ENCODE results near the gene TBX2. TPM values are rescaled to one million over a fixed set of nuclear protein-coding genes. Genes with fewer than 3 reads are reported as not detected.

The TBX2 gene
- total and polyA plus RNA-seq, 9 of the 15 experiments (the other 6 are each of a cell fraction or from before 2014, with no cell fraction given), result 0.18 TPM; not detected in 8

DNA sequence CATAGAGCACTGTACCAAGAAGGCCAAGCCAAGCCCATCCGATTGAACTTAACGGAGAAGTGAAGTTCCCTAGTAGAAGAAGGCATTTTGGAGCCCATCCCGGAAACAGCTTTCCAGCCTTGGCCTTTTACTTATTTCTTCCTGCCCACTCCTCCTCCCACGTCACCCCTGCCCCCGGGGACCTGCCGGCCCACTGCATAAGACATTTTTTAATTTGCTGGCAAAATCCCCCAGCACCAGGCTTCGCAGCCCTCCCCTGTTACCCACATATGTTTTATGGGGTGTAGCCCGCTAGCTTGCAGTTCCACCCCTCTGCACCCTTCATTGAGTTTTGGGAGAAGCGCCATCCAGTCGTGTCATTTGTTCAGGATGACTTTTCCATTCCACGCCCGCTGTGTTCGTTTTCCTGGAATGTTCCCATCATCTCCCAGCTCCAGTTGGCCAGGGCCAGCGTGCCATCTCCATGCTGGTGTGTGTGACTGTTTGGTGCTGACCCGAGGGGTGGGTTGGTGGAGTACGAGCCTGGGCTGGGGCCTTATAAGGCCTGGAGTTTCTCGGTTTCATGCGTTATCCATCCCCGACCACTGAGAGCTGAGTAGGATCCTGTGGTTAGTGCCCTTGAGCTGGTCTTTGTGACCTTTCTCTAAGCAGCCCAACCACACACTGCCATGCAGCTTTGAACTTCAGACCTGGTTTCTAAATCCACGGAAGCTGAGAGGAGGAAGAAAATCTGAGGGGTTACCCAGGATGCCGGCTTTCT, 20.0 kb upstream of the TBX2 start:
- intact Hi-C loops (cut with micrococcal nuclease), result no loop called here
- FAIRE-seq (no peak), ATAC-seq (no peak), DNase-seq (ENCODE audit: extremely low read depth in 1 of 4, low spot score in 3 of 4) (no peak)
- no peak overlapping the region for H3K4me3 ChIP-seq
- no peak overlapping the region for H3K27ac ChIP-seq (ENCODE audit: extremely low read depth, low read depth, low read length)
- TF ChIP-seq, protein P1, sequence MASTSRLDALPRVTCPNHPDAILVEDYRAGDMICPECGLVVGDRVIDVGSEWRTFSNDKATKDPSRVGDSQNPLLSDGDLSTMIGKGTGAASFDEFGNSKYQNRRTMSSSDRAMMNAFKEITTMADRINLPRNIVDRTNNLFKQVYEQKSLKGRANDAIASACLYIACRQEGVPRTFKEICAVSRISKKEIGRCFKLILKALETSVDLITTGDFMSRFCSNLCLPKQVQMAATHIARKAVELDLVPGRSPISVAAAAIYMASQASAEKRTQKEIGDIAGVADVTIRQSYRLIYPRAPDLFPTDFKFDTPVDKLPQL (IDR thresholded peaks at IDR 0.05; ENCODE audit: extremely low read depth, insufficient read length), result no peak
- TF ChIP-seq RBM14 (IDR thresholded peaks at IDR 0.05; ENCODE audit: borderline replicate concordance, insufficient read depth, low read depth, low read length) (no peak), KLF16 (IDR thresholded peaks at IDR 0.05) (no peak), MYBL2 (IDR thresholded peaks at IDR 0.05; ENCODE audit: low read depth) (no peak), MYBL2 (CRISPR knock-in tag; IDR thresholded peaks at IDR 0.05; ENCODE audit: borderline replicate concordance) (no peak), HDAC3 (IDR thresholded peaks at IDR 0.05; ENCODE audit: borderline replicate concordance, partially characterized antibody) (no peak), RBBP5 (IDR thresholded peaks at IDR 0.05; ENCODE audit: borderline replicate concordance, insufficient read depth, low read length, poor library complexity, severe bottlenecking) (no peak), TCF7L2 (IDR thresholded peaks at IDR 0.05; ENCODE audit: low read depth, low read length) (no peak), SRSF9 (IDR thresholded peaks at IDR 0.05; ENCODE audit: borderline replicate concordance, low read depth, low read length) (no peak), ZNF134 (CRISPR knock-in tag; conservative IDR thresholded peaks at IDR 0.05) (no peak), WHSC1 (IDR thresholded peaks at IDR 0.05; ENCODE audit: low read length) (no peak)
- TF ChIP-seq, protein P2, sequence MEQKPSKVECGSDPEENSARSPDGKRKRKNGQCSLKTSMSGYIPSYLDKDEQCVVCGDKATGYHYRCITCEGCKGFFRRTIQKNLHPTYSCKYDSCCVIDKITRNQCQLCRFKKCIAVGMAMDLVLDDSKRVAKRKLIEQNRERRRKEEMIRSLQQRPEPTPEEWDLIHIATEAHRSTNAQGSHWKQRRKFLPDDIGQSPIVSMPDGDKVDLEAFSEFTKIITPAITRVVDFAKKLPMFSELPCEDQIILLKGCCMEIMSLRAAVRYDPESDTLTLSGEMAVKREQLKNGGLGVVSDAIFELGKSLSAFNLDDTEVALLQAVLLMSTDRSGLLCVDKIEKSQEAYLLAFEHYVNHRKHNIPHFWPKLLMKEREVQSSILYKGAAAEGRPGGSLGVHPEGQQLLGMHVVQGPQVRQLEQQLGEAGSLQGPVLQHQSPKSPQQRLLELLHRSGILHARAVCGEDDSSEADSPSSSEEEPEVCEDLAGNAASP (IDR thresholded peaks at IDR 0.05), result no peak
- TF ChIP-seq, protein P3, sequence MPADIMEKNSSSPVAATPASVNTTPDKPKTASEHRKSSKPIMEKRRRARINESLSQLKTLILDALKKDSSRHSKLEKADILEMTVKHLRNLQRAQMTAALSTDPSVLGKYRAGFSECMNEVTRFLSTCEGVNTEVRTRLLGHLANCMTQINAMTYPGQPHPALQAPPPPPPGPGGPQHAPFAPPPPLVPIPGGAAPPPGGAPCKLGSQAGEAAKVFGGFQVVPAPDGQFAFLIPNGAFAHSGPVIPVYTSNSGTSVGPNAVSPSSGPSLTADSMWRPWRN (IDR thresholded peaks at IDR 0.05; ENCODE audit: low read depth), result no peak
- TF ChIP-seq, protein P4, sequence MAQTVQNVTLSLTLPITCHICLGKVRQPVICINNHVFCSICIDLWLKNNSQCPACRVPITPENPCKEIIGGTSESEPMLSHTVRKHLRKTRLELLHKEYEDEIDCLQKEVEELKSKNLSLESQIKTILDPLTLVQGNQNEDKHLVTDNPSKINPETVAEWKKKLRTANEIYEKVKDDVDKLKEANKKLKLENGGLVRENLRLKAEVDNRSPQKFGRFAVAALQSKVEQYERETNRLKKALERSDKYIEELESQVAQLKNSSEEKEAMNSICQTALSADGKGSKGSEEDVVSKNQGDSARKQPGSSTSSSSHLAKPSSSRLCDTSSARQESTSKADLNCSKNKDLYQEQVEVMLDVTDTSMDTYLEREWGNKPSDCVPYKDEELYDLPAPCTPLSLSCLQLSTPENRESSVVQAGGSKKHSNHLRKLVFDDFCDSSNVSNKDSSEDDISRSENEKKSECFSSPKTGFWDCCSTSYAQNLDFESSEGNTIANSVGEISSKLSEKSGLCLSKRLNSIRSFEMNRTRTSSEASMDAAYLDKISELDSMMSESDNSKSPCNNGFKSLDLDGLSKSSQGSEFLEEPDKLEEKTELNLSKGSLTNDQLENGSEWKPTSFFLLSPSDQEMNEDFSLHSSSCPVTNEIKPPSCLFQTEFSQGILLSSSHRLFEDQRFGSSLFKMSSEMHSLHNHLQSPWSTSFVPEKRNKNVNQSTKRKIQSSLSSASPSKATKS (CRISPR knock-in tag; IDR thresholded peaks at IDR 0.05), result no peak
- no peak overlapping the region for H2AFZ ChIP-seq (ENCODE audit: low read depth, low read length)
- CTCF ChIA-PET (ENCODE audit: low intra/inter-chr PET ratio), result no interaction called here
- no peak overlapping the region for H3K9ac ChIP-seq (ENCODE audit: insufficient read depth in 1 of 2, low read depth in 2 of 2, low read length in 2 of 2)
- no peak overlapping the region for H3K4me2 ChIP-seq (ENCODE audit: insufficient read depth, low read length)
- no peaks in the 10 kb centered on the region for H3K9me3 ChIP-seq (replicated peaks; ENCODE audit: control insufficient read depth, insufficient read depth, low read depth, low read length)
- H3K27me3 ChIP-seq (ENCODE audit: control insufficient read depth in 2 of 2, insufficient read depth in 2 of 2, low read length in 2 of 2), result peaks cover 17 to 78% of the 10 kb centered on the region in 2 experiments; a peak in 4 of 5 replicates
- WGBS (ENCODE audit: insufficient coverage, low coverage, missing lambda C conversion rate), result 2% methylated on average over 20 of the region's 21 CpGs
- POLR2A ChIA-PET, result interaction anchor here (1.3 kb wide), 1 partner anchor 15 kb away, joined by 3 read pairs; no protein-coding TSS in a partner anchor
- no peaks in the 10 kb centered on the region for H3K36me3 ChIP-seq (ENCODE audit: control insufficient read depth, insufficient read depth, low read length)
- H3K4me1 ChIP-seq (replicated peaks in 1 of 2; ENCODE audit: control insufficient read depth in 2 of 2, insufficient read depth in 2 of 2, low read length in 2 of 2), result no peaks in the 10 kb centered on the region
- in situ Hi-C loops (cut with MboI), result no loop called here
- peaks cover 3% of the 10 kb centered on the region for H3K9me1 ChIP-seq (ENCODE audit: control insufficient read depth, insufficient read depth, low read length)
- H3K79me2 ChIP-seq (ENCODE audit: control insufficient read depth, insufficient read depth, low read length), result no peaks in the 10 kb centered on the region
- no TSS peak for BruUV-seq (replicated peaks)
- peaks cover 6% of the 10 kb centered on the region; the same call in 1 of the 2 replicates for H4K20me1 ChIP-seq (replicated peaks; ENCODE audit: control insufficient read depth, insufficient read depth, low read length)
